ENCODE measurements around the gene CD70. TPM values are rescaled to one million over a fixed set of nuclear protein-coding genes. Genes with fewer than 3 reads are reported as not detected.
"Not testable (repeated sequence)": the region's sequence is repeated elsewhere in the genome, so short reads cannot be mapped to it uniquely, and the experiment has no call there.

Gene CD70

DNA sequence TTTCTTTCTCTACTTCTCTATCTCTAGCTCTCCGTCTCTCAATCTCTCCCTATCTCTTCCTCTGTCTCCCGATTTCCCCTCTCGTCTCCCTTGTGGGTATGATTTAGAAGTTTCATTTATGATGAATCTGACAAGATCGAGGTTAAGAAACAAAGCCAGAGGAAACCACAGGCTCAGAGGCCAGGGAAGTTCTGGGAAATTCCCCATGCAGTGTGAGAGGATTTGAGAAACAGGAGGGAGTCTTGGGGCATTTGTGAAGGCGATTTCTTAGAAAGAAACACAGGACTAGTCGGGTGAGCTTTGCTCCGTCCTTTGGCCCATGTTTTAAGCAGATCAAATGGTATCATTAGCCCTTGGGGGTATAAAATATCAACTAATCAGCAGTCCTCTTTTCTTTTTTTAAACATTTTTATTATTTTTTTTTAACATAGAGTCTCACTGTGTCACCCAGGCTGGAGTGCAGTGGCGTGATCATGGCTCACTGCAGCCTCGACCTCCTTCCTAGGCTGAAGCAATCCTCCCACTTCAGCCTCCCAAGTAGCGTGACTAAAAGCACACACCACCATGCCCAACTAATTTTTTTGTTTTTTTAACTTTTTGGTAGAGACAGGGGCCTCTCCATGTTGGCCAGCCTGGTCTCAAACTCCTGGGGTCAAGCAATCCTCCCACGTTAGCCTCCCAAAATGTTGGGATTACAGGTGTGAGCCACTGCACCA lies 34.3 kb downstream of the CD70 start:
- no peak overlapping the region for H3K9ac ChIP-seq (ENCODE audit: low read depth, low read length)
- H3K4me3 ChIP-seq (ENCODE audit: low read length) = no peak overlapping the region
- no peak overlapping the region for H3K4me2 ChIP-seq (ENCODE audit: low read length)
- no peaks in the 10 kb centered on the region for H3K36me3 ChIP-seq (ENCODE audit: insufficient read depth, low read length)
- peaks cover 2% of the 10 kb centered on the region for H3K27me3 ChIP-seq (ENCODE audit: control insufficient read depth, insufficient read depth, low read length)
- no peaks in the 10 kb centered on the region for H3K9me3 ChIP-seq (replicated peaks; ENCODE audit: low read length)
- H3K4me1 ChIP-seq (ENCODE audit: control insufficient read depth, insufficient read depth, low read length) = no peaks in the 10 kb centered on the region

DNA sequence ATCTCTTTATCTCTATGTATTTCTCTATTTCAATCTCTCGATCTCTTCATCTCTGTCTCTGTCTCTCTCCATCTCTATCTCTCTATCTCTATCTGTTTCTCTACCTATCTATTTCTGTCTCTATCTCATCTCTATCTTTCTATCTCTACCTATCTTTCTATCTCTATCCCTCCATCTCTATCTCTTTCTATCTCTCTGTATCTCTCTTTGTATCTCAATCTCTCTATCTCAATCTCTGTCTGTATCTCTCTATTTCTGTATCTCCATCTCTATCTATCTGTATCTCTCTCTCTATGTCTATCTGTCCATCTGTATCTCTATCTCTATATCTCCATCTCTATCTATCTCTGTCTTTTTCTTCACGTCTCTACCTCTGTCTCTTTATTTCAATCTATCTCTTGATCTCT lies 34.9 kb downstream of the CD70 start:
- Histone ChIP-seq H3K27me3 (ENCODE audit: control insufficient read depth, insufficient read depth, low read length) (peaks cover 6% of the 10 kb centered on the region), H3K4me3 (ENCODE audit: low read length) (no peak overlapping the region), H3K9ac (ENCODE audit: low read depth, low read length) (no peak overlapping the region), H3K4me1 (ENCODE audit: control insufficient read depth, insufficient read depth, low read length) (no peaks in the 10 kb centered on the region), H3K36me3 (ENCODE audit: insufficient read depth, low read length) (no peaks in the 10 kb centered on the region), H3K9me3 (replicated peaks; ENCODE audit: low read length) (no peaks in the 10 kb centered on the region), H3K4me2 (ENCODE audit: low read length) (no peak overlapping the region)

DNA sequence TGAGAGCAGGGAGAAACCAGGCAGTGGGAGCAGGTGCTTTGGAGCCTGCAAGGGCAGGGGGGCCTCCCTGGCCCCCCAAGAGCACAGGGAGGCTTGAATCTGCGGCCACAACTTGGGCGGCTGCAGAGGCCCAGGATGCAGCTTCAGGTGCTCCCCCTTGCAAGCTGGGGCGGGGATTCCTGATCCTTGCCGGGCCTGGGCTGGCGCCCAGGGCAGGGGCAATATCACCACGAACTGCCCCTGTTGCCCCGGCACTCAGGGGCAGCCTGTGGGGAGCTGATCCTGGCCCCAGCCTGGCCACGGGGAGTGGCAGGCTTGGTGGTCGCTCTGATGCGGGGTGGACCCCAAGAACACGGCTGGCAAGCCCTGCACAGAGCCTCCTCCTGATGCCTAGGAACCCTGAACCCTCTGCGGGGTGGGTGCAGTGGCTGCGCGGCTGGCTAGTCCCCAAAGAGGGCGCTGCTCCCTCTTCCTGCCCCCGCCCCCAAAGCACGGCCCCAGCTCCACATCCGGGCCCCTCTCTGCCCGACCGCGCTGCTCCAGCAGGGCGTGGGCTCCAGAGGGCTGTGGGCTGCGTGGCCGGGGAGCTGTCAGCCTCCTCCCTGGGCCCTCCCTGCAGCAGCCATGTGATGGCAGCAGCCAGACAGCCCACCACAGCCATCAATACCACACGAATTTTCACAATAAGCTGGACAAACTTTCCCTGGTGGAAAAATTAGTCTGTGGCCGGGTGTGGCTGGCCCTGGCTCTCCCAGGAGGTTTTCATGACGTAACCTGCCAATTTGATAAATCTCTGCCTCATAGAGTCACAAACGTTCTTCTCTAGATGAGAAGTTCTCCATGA lies 39.1 kb downstream of the CD70 start:
- no peak overlapping the region for H3K9ac ChIP-seq (ENCODE audit: low read depth, low read length)
- no peak overlapping the region for H3K4me2 ChIP-seq (ENCODE audit: low read length)
- H3K4me3 ChIP-seq (ENCODE audit: low read length) = no peak overlapping the region
- H3K9me3 ChIP-seq (replicated peaks; ENCODE audit: low read length) = no peaks in the 10 kb centered on the region
- H3K4me1 ChIP-seq (ENCODE audit: control insufficient read depth, insufficient read depth, low read length) = no peaks in the 10 kb centered on the region
- peaks cover 9% of the 10 kb centered on the region for H3K27me3 ChIP-seq (ENCODE audit: control insufficient read depth, insufficient read depth, low read length)
- no peaks in the 10 kb centered on the region for H3K36me3 ChIP-seq (ENCODE audit: insufficient read depth, low read length)

DNA sequence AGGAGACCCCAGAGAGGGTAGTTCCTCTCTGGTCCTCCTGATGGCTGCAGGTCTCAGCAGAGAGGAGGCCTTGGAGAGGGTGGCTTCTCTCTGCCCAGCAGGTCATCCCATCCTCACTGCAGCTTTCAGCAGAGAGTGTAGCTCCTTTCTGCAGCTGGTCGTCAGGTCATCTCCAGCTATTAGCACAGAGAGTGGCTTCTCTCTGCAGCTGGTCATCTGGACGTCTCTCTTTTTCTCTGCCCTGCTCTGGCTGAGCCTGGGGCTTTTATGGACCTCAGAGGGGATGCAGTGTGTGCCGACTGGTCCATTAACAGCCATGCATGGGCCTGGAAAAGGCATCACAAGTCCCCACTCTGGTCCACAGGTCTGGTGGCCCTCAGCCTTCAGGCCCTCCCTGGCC lies 39.9 kb downstream of the CD70 start:
- Histone ChIP-seq H3K9me3 (replicated peaks; ENCODE audit: low read length) (no peaks in the 10 kb centered on the region), H3K4me2 (ENCODE audit: low read length) (no peak overlapping the region), H3K4me1 (ENCODE audit: control insufficient read depth, insufficient read depth, low read length) (no peaks in the 10 kb centered on the region), H3K9ac (ENCODE audit: low read depth, low read length) (no peak overlapping the region), H3K27me3 (ENCODE audit: control insufficient read depth, insufficient read depth, low read length) (peaks cover 9% of the 10 kb centered on the region), H3K4me3 (ENCODE audit: low read length) (no peak overlapping the region), H3K36me3 (ENCODE audit: insufficient read depth, low read length) (no peaks in the 10 kb centered on the region)

DNA sequence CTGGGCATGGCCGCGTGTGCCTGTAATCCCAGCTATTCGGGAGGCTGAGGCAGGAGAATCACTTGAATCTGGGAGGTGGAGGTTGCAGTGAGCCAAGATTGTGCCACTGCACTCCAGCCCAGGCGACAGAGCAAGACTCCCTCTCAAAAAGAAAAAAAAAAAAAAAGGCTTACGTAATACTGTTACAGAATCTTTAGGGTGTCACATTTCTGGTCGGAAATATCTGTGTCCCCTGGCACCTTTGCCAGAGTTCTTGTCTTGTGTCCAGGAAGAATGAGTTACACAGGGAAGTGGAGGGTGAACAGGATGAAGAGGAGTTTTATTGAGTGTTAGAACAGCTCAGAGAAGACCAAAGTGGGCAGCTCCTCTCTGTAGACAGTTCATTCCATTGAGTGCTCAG lies 40.3 kb downstream of the CD70 start:
- H3K4me3 ChIP-seq (ENCODE audit: low read length); H3K36me3 ChIP-seq (ENCODE audit: insufficient read depth, low read length); H3K4me1 ChIP-seq (ENCODE audit: control insufficient read depth, insufficient read depth, low read length); H3K9ac ChIP-seq (ENCODE audit: low read depth, low read length); H3K9me3 ChIP-seq (replicated peaks; ENCODE audit: low read length); H3K27me3 ChIP-seq (ENCODE audit: control insufficient read depth, insufficient read depth, low read length); H3K4me2 ChIP-seq (ENCODE audit: low read length): not testable (repeated sequence)

DNA sequence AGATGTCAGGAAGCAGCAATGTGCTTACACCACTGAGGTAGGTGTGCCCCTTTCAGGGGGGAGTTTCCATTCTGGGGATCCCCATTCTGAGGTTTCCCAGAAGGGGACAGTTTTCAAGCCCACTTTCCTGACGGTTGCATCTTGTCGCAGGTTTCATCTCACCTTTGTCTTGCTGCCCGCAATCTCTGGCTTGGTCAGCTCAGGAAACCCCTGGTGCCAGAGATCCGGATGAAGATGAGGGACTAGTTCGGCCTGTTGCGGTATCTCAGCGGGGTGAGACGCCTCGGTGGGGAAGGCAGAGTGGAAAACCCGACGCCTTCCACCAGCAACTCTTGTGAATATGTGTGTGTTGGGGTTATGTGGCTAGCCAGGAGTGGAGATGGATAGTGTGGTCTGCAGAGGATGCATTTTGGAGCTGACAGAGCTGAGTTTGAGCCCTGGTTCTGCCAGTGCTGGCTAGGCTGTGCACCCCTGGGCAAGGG lies 47.0 kb downstream of the CD70 start:
- Histone ChIP-seq H3K9me3 (replicated peaks; ENCODE audit: low read length) (no peaks in the 10 kb centered on the region), H3K4me3 (ENCODE audit: low read length) (no peak overlapping the region), H3K4me2 (ENCODE audit: low read length) (no peak overlapping the region), H3K27me3 (ENCODE audit: control insufficient read depth, insufficient read depth, low read length) (no peaks in the 10 kb centered on the region), H3K36me3 (ENCODE audit: insufficient read depth, low read length) (no peaks in the 10 kb centered on the region), H3K9ac (ENCODE audit: low read depth, low read length) (no peak overlapping the region), H3K4me1 (ENCODE audit: control insufficient read depth, insufficient read depth, low read length) (no peaks in the 10 kb centered on the region)

DNA sequence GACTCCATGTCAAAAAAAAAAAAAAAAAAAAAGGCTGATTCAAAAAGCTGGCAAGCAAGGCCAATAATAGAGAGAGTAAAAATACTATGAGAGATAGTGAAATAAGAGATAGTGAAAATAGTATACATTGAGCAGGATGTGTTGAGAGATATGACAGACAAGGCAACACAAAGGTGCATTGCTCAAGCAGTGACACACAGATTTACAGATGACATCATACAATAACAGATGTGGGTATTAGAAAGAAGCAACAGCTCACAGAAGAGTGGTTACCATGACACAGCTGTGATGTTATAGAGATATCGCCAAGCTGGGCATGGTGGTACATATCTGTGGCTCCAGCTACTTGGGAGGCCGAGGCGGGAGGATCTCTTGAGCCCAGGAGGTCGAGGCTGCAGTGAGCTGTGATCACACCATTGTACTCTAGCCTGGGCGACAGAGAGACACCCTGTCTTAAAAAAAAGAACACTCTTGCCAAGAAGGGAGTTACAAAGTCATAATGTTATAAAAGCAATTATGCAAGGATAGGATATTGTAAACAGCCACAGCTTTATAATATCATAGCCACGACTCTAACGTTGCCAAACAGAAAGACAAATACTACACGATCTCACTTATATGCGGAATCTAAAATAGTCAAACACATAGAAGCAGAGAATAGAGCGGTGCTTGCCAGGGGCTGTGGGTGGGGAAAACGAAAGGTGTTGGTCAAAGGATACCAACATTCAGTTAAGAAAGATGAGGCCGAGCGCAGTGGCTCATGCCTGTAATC lies 49.8 kb downstream of the CD70 start:
- no peaks in the 10 kb centered on the region for H3K9me3 ChIP-seq (replicated peaks; ENCODE audit: low read length)
- H3K4me3 ChIP-seq (ENCODE audit: low read length) = no peak overlapping the region
- H3K36me3 ChIP-seq (ENCODE audit: insufficient read depth, low read length) = no peaks in the 10 kb centered on the region
- H3K4me1 ChIP-seq (ENCODE audit: control insufficient read depth, insufficient read depth, low read length) = no peaks in the 10 kb centered on the region
- no peak overlapping the region for H3K4me2 ChIP-seq (ENCODE audit: low read length)
- no peak overlapping the region for H3K9ac ChIP-seq (ENCODE audit: low read depth, low read length)
- H3K27me3 ChIP-seq (ENCODE audit: control insufficient read depth, insufficient read depth, low read length) = no peaks in the 10 kb centered on the region

DNA sequence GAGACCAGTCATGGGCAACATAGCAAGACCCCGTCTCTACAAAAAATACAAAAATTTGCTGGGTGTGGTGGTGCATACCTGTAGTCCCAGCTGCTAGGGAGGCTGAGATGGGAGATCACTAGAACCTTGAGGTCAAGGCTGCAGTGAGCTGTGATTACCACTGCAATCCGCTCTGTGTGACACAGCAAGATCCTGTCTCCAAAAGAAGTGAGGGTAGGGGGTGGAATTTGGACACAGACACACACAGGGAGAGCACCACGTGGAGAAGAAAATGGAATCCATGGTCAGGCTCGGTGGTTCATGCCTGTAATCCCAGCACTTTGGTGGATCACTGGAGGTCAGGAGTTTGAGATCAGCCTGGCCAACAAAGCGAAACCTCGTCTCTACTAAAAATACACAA lies 51.4 kb downstream of the CD70 start:
- H3K4me1 ChIP-seq (ENCODE audit: control insufficient read depth, insufficient read depth, low read length) = no peaks in the 10 kb centered on the region
- no peak overlapping the region for H3K4me2 ChIP-seq (ENCODE audit: low read length)
- H3K4me3 ChIP-seq (ENCODE audit: low read length) = no peak overlapping the region
- no peaks in the 10 kb centered on the region for H3K27me3 ChIP-seq (ENCODE audit: control insufficient read depth, insufficient read depth, low read length)
- no peaks in the 10 kb centered on the region for H3K9me3 ChIP-seq (replicated peaks; ENCODE audit: low read length)
- H3K9ac ChIP-seq (ENCODE audit: low read depth, low read length) = no peak overlapping the region
- H3K36me3 ChIP-seq (ENCODE audit: insufficient read depth, low read length) = no peaks in the 10 kb centered on the region

Small RNAs within 50 kb of the gene (small RNA-seq; reads per million reads assigned to genes)
- not detected for gene RF00019

Measured in skeletal muscle satellite cell (primary cell).